Frontal cortex (tissue), 4 donors: ENCODE data around the gene SLC4A2. TPM values are rescaled to one million over a fixed set of nuclear protein-coding genes. Genes with fewer than 3 reads are reported as not detected.
A peak's percentile ranks its signal among the peaks of the same experiment; 100 is the strongest.
"Not testable (repeated sequence)": the region's sequence is repeated elsewhere in the genome, so short reads cannot be mapped to it uniquely, and the experiment has no call there.

ENCODE experiments used
- DNase-seq, 2 donors: peaks; one replicate each; pipeline ENCODE4 v3.0.0; 2012; ENCODE audit warnings: low spot score in 2 of 2
- FAIRE-seq: peaks from 2 replicates; lab custom pipeline; 2012; peaks lifted over from hg19 to GRCh38; lab: Jason Lieb, UNC
- total RNA-seq: library from RNA; depleted of rRNA; stranded (reverse); fragments of >200 nt; gene quantifications from one replicate; pipeline ENCODE4 v1.2.3, GENCODE V29; 2014
- donor health status: control.
- donor health status: control.
- donor health status: control.

SLC4A2 gene
- total RNA-seq, 1 donor from 2014 or later = 10.6 TPM

DNA sequence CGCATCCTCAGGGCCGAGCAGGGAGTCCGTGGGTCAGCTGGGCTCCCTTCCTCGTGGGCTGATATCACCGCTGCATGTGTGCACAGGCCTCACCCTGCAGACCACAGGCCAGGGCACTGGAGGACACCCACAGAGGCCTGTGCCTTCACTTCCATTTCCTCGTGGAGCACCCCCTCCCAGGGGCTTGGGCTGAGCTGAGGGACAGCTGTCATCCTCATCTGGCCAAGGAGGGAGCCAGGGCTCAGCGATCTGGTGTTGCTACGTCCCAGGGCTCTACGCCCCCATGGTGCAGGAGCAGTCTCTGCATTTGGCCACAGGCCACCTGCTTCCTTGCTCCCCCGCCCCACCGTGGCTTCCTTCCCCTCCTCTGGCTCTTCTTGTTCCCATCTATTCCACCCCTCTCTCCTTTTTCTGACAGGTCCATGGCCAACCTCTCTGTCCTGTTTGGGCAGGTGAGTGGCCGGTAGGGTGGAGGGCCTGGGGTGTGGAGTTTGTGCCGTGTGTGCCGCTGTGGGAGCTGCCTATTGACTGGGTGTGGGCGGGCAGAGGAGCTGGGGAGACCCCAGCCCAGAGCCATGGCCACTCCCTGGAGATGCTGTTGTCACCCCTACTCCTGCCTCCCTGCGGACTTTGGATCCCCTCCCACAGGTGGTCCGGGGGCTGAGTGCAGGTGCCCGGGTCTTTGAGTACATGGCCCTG lies 19.4 kb upstream of the SLC4A2 start:
- no peak for FAIRE-seq

DNA sequence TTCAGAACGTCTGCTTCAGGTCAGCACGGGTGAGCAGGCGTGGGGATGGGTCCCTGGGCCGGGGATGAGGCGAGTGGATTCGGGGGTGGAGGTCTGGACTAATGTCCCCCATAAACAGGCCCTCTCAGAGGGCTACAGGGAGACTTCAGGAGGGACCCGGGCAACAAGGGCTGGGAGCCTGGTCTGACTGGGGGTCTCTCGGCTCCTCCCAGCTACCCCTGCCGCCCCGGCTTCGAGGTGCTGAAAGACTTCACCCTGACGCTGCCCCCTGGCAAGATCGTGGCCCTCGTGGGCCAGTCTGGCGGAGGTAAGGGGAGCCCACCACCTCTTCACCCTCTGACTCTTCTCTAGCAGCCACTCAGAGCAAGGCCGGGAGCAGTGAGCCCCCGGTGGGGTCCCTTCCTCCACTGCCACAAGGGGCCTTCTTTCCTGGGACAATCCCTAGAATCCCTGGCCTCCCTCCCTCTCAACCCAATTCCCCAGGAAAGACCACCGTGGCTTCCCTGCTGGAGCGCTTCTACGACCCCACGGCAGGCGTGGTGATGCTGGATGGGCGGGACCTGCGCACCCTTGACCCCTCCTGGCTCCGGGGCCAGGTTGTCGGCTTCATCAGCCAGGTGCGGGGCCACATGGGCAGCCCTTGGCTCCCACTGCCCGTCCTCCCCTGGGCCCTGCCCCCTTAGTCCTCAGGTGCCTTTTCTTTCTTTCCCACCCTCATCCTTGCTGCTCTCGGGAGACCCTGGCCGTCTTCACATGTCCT lies 18.6 kb upstream of the SLC4A2 start:
- FAIRE-seq = no peak
- DNase-seq = no peak

More for the DNA sequence above, 19.4 kb upstream of the SLC4A2 start:
- no peak for DNase-seq

DNA sequence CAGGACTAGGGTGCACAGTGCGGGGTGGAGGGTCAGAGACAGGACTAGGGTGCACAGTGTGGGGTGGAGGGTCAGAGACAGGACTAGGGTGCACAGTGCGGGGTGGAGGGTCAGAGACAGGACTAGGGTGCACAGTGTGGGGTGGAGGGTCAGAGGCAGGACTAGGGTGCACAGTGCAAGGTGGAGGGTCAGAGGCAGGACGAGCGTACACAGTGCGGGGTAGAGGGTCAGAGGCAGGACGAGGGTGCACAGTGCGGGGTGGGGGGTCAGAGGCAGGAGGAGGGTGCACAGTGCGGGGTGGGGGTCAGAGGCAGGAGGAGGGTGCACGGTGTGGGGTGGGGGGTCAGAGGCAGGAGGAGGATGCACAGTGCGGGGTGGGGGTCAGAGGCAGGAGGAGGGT lies 15.9 kb upstream of the SLC4A2 start:
- FAIRE-seq = not testable (repeated sequence)

DNA sequence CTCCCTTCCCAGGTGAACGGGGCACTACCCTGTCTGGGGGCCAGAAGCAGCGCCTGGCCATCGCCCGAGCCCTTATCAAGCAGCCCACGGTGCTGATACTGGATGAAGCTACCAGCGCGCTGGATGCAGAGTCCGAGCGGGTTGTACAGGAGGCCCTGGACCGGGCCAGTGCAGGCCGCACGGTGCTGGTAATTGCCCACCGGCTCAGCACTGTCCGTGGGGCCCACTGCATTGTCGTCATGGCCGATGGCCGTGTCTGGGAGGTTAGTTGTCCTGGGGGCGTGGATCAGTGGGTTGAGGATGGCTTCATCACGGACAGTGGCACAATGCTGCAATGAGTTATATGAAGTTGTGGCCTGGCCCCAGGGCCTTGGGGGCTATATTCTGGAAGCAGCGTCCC lies 15.4 kb upstream of the SLC4A2 start:
- FAIRE-seq (no peak), DNase-seq (no peak)

More for the DNA sequence above, 15.9 kb upstream of the SLC4A2 start:
- not testable (repeated sequence) for DNase-seq

DNA sequence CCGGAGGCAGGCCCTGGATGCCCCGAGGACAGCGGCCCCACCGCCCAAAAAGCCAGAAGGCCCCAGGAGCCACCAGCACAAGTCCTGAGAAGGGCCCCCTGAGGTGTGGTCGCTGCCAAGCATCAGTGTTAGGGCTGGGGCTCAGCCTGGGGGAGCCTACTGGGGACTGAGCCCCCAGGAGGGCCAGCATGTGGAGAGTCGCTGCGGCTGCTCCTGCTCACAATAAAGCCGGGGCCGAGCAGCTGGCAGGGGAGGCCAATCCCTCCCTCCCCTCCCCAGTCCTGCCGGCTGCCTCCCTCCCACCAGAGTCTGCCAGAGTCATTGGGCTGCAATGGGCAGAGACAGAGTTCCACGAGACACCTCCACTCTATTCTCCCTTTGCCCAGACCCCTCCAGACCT lies 14.1 kb upstream of the SLC4A2 start:
- DNase-seq (no peak), FAIRE-seq (no peak)

DNA sequence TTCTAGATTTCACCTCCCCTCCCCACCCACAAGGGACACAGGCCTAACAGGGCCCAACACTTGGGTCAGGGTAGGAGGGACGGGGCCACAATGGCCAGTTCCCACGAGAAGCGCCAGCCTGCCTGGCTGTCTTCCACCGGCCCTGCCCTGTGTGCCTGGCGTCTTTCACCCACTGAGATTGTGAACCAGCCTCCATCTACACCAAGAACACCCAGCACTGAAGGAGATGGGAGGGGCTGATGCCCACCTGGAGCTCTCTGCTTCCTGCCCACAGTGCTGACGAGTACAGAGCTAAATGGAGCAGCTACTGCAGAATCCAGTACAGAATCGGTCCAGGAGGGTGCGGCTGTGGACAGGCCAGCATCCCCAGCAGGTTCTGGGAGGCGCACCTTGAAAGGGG lies 13.4 kb upstream of the SLC4A2 start:
- DNase-seq (no peak), FAIRE-seq (no peak)

DNA sequence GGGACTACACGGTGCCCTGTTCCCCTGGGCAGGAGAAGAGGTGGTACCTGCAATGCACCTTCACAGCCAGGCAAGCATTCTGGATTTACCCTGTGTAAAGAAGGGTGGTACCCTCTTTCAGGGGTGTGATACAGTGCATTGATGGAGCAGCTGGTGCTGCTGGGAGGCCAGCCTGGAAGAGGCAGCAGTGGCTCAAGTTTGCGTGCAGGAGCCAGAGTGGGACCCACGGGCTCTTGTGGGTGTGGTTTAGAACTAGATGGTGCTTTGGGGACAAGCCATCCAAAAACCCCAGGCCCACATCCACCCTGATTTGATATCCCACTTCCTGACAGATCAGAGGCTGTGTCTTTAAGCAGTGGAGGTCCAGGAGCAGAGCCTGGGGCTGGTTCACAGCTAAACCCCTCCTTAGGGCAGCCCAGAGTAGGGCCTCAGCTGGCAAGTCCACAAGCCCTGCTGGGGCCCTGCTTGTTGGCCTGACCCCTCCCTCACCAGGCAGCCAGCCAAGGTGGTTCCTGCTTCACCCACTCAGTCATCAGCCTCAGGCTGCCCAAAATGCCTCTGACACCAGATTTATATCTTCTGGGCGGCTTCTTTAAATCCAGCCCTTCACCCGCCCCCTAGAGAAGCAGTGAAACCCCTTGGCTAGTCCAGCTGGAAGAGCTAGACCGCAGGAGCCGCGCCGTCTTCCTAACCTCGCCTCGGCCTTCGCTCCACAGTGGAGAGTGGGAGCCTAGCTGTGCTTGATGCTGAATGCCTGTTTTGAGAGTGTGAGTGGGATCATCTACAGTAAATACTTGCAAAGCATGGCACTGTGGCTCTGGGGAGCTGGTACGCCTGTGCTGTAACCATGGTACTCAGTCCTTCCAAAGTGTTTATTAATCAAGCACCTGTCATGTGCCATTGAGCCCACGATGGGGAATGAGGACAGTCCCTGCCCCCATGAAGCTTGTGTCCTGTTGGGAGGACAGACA lies 12.5 kb upstream of the SLC4A2 start:
- no peak for DNase-seq
- FAIRE-seq = no peak

DNA sequence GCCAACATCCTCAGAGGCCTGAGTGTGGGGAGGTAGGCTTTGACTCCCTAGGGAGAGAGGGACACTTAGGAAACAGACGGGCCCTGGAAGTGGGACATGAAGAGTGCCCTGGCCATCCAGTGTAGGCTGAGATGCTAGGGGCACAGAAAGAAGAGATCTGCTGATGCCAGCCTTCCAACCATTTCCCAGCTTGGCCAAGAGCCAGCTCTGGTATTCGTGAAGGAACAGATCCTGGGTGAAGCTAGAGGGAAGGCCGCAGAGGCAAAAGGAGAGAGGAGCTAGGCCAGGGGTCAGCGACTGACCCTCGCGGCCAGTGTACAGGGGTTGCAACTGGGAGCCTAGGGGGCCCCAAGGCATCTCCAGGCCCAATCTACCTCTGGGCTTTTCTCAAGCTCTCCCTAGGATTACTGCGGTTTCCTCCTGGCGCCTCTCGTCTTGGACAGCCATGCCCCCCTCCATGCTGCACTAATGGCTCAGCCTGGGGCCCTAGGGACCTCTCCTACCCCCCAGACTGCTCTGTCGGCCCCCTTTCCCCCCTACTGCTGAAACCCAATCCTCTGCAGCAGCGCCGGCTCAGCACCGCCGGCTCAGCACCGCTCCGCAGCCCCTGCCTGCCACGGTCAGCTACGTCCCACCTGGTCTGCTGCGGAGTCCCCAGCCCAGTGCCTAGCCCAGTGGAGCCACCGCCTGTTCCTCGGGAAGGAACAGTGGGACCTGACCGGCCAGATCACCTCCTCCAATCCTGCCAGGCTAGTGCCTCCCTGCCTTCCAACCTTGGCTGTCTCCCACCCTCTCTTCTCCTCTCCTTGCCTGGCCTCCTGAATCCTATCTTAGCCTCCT lies 11.2 kb upstream of the SLC4A2 start, which contains the start of gene ASIC3:
TSS of gene ASIC3 (plus strand) at position 556 of the 840 bp plus-strand sequence. CDS start 355 bp downstream, outside the sequence.
- DNase-seq (no peak), FAIRE-seq (no peak)

DNA sequence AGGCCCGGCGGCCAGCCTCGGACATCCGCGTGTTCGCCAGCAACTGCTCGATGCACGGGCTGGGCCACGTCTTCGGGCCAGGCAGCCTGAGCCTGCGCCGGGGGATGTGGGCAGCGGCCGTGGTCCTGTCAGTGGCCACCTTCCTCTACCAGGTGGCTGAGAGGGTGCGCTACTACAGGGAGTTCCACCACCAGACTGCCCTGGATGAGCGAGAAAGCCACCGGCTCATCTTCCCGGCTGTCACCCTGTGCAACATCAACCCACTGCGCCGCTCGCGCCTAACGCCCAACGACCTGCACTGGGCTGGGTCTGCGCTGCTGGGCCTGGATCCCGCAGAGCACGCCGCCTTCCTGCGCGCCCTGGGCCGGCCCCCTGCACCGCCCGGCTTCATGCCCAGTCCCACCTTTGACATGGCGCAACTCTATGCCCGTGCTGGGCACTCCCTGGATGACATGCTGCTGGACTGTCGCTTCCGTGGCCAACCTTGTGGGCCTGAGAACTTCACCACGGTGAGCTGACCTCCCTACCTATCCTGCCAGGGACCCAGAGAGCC lies 10.4 kb upstream of the SLC4A2 start:
- FAIRE-seq (no peak), DNase-seq (no peak)

DNA sequence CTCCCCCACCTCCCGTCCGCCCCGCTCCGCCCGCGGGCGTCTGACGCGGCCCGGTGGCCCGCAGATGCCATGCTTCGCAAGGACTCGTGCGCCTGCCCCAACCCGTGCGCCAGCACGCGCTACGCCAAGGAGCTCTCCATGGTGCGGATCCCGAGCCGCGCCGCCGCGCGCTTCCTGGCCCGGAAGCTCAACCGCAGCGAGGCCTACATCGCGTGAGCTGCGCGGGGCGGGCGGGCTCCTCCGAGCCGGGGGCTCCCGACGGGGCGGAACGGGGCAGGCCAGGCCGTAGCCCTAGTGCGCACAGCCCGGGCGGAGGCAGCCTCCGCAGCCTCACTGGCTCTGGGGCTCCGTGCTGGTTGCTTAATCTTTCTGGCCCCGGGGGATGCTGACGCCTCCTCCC lies 8.3 kb upstream of the SLC4A2 start:
- DNase-seq = peak in 1 of 2 donors; percentile 58
- FAIRE-seq = no peak

DNA sequence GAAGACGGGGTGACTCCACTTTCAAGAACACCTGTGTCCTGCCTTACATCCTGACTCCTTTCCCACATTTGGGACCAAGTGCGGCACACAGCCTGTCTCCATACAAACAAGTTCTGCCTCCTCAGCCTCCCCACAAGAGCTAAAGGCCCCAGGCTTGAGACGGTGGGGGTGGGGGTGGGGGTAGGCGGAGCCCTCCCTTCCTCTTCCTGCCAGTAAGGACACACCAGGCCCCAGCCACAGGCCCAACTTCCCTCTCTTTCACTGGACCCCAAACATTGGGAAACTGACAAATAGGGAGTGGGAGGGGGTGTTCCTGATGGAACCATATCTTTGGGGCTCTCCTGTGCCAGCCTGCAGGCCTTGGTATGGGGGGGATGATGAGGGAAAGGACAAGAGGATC lies 6.3 kb upstream of the SLC4A2 start:
- FAIRE-seq (no peak), DNase-seq (no peak)

DNA sequence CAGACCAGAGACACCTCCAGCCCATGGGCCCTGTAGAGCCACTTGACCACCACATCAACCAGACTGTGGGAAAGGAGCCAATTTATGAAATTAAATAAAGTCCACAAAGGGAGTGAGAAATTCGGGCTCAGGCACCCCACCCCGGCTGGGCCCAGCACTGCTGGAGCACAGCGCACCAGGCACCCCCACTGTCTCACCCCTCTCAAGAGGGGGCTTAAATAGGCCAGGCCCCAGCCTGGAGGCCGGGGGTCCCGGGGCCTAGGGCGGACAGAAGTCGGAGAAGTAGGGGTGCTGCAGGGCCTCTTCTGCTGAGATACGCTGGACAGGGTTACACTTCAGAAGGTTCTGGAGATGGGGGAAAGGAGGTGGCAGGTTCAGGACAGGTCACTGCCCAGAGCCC lies 5.6 kb upstream of the SLC4A2 start:
- DNase-seq = no peak
- FAIRE-seq = no peak

DNA sequence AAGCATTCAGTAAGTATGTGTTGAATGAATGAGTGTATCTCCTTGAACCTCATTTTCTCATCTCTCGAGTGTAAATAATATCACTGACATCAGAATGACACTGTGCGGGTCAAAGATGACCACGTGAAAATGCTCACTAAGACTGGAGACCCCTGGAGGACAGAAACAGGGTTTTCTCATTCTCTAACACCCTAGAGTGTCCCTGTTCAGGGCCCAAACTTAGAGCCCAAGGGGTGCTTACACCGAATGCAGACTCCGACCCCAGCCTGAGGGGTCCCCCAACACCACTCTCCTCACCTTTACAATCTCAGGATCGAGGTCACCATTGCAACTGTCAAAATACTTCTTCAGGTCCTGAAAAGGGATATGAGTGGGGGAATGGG lies 3.1 kb upstream of the SLC4A2 start:
- FAIRE-seq = no peak
- no peak for DNase-seq

DNA sequence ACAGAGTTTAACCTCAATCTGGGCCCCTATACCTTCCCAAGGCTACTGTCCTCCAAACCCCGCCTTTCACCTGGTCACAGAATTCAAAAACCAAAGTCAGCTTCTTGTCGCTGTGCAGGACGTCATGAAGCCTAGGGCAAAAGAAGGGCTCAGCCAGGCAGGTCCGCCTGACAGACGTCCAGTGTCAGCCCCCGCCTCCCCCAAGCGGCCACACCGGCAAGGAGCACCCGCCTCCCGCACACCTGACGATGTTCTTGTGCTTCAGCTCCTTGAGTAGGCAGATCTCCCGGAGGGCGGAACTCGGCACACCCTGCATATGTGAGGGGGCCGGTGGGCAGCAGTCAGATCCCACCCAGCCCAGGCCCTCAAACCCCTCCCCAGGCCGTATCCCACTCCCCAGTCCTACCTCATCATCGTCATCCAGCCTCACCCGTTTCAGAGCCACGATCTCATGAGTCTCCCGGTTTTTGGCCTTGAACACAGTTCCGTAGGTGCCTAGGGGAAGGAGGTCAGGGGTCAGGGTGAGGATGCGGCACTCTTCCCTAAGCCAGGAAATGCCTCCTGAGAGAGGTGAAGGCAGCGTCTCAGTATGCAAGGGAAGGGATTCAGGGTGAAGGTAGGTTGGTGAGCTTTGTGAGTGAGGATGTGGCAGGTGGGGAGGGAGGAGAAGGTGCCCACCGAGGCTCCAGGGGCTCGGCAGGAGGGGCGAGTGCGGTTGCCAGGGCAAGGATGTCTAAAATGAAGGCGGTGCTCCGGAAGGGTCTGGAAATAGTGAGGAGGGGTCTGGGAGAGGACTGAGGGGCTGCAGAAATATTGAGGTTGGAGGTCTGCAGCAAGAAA lies 2.5 kb upstream of the SLC4A2 start:
- DNase-seq = peak in 1 of 2 donors; percentile 54

DNA sequence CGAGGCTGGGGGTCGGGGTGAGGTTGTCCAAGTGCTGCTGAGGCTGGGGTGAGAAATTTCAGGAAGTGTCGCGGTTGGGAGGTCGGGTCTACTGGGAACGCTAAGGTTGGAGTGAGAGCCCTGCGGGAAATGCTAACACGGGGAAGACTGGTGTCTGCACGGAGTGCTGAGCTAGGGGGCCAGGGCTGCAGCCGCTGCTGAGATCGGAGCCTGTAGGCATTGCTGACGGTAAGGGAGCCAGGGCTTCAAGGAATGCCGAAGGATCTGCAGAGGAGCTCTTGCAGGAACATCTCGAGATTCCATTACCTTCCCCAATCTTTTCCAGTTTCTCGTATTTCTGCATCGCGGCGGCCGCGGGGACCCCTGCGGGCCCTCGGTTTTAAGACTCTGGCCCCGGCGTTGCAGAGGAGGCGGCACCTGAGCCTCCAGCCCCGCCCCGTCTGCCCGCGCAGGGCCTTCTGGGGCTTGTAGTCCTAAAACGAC lies 1.8 kb upstream of the SLC4A2 start, which contains the start of gene CDK5:
TSS of gene CDK5 (minus strand) at position 392 of the 483 bp plus-strand sequence. CDS start at position 343, 49 bp downstream.
- FAIRE-seq (no peak), DNase-seq (no peak)

More for the DNA sequence above, 2.5 kb upstream of the SLC4A2 start:
- no peak for FAIRE-seq

DNA sequence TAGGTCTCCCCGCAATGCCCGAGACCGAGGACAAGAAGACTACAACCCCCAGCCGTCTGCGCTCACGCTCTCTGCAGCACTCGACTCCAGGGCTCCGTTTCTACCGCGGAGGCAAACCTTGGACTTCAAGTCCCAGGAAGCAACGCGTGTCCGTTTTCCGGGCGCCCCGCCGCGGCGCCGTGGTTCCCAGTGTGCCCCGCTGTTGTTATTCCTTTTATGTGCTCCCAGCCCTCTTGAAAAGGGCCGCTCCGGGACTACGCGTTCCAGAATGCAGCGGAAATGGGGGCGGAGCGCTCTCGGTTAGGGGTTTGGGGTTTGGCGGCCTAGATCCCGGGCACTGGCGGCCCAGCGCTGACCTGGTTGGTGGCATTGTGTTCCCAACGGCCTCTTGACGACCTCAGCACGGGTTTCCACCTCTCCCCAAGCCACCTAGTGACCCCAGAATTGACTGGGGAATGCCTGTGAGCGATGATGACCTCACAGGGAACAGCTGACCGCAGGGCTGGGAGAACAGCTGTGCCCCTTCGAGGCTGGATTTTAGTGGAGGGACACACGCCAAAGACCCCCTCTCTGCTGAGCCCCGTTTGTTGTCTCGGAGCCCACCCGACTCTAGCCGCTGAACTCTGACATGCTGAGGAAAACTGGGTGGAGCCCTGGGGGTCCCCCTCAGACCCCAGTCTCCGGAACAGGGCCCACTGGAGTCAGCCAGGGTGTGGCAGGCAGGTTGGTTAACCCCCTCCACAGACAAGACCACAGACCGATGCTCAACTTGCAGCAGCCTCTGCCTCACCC lies 1.2 kb upstream of the SLC4A2 start:
- FAIRE-seq = peak; percentile 62

DNA sequence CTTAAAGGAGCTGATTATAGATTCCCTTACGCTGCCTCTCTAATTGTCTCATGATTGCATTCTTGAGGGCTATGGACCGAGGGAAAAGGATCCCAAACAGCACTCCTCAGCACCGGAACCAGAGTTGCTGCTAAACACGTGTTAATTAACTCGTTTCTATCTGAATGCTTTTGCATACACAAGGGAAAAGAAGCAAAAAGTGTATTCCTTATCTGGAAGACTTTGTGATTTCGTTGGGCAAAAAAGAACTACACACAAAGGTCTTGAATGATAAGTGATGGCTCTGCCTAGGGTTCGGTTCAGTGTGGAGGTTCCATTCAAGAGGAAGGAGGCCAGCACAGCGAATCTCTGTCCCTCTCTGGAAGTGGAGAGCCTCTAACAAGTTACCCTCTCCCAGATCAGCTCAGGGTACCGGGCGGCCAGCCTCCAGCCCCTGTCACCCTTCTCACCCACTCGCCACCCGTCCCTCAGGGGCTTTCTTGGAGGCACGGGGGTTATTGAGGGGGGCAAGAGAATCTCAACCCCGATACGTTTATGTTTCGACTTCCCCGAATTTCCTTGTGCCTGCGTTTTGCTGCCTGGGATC lies 515 bp upstream of the SLC4A2 start:
- DNase-seq (peak in 1 of 2 donors; percentile 66), FAIRE-seq (no peak)

More for the DNA sequence above, 1.2 kb upstream of the SLC4A2 start:
- DNase-seq = peak; percentile 99 to 100
